ENCODE results near the gene ARPC1B. TPM values are rescaled to one million over a fixed set of nuclear protein-coding genes. Genes with fewer than 3 reads are reported as not detected.

Gene ARPC1B
- total and polyA plus RNA-seq, 3 donors from 2014 or later: 50.5 to 64.9 (median 64.6) TPM

DNA sequence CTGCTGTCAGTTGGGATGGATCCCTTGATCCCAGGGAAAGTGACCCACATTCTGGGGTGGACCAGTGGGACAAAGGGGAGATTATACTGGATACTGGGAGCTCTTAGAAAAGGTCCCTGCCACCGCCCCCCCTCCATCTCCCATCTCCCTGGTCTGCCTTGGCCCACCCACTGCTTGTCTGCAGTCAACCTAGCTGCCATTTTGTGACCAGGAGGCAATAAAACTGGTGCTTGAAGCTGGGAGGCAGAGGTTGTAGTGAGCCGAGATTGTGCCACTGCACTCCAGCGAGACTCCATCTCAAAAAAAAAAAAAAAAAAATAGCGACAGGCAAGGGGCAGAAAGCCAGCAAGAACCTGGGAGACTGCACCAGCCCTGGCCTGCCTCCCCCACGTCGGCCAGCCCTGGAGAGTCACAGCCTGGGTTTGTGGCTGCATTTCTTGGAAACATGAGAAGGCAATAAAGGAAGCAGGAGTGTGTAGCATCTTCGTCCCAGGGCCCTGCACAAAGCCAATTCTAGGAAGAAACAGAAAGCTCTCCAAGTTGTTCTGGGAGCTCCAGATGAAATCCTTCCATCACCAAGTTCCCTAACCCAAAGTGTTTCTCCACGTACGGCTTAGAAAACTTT, 4.7 kb upstream of the ARPC1B start:
- WGBS, 2 donors: 43% methylated on average over 9 of the region's 9 CpGs
- H3K9me3 ChIP-seq: no peaks in the 10 kb centered on the region
- no peak overlapping the region for H3K4me3 ChIP-seq
- no peaks in the 10 kb centered on the region for H3K36me3 ChIP-seq (ENCODE audit: low read depth, missing control alignments)
- no peaks in the 10 kb centered on the region for H3K27me3 ChIP-seq
- intact Hi-C loops (cut with DNase I; ENCODE audit: low total_unique reads): no loop called here
- peaks cover 13% of the 10 kb centered on the region for H3K4me1 ChIP-seq
- peak overlapping the region in 1 of 2 donors; percentile 36 for H3K27ac ChIP-seq
- TF ChIP-seq, protein P1, sequence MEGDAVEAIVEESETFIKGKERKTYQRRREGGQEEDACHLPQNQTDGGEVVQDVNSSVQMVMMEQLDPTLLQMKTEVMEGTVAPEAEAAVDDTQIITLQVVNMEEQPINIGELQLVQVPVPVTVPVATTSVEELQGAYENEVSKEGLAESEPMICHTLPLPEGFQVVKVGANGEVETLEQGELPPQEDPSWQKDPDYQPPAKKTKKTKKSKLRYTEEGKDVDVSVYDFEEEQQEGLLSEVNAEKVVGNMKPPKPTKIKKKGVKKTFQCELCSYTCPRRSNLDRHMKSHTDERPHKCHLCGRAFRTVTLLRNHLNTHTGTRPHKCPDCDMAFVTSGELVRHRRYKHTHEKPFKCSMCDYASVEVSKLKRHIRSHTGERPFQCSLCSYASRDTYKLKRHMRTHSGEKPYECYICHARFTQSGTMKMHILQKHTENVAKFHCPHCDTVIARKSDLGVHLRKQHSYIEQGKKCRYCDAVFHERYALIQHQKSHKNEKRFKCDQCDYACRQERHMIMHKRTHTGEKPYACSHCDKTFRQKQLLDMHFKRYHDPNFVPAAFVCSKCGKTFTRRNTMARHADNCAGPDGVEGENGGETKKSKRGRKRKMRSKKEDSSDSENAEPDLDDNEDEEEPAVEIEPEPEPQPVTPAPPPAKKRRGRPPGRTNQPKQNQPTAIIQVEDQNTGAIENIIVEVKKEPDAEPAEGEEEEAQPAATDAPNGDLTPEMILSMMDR (IDR thresholded peaks at IDR 0.05): no peak
- no peak for TF ChIP-seq POLR2A (IDR thresholded peaks at IDR 0.05)
- peak; percentile 61 for DNase-seq

DNA sequence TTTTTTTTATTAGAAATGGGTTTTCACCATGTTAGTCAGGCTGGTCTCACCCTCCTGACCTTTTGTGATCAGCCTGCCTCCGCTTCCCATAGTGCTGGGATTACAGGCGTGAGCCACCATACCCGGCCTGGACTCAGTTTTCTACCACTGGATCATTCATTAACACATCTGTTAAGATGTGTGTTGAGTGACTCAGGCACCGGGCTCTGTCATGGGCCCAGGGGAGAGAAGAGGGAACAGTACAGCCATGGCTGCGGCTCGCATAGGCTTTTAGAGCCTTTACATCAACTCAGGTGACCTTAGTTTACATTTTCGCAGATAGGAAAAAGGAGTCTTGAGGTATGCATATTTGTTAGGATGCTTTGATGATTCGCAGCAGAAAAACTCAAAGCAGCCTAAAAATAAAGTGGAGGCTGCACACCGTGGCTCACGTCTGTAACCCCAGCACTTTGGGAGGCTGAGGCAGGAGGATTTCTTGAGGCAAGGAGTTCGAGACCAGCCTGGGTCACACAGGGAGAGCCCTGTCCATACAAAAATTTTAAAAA, 3.1 kb upstream of the ARPC1B start:
- no peak for DNase-seq
- Histone ChIP-seq H3K27ac (no peak overlapping the region), H3K4me1 (peaks cover 13% of the 10 kb centered on the region), H3K9me3 (no peaks in the 10 kb centered on the region), H3K27me3 (no peaks in the 10 kb centered on the region), H3K36me3 (ENCODE audit: low read depth, missing control alignments) (no peaks in the 10 kb centered on the region), H3K4me3 (no peak overlapping the region)
- WGBS, 2 donors: 92 to 94% methylated on average over 11 of the region's 11 CpGs
- intact Hi-C loops (cut with DNase I; ENCODE audit: low total_unique reads): no loop called here
- TF ChIP-seq, protein P1 (IDR thresholded peaks at IDR 0.05): no peak
- no peak for TF ChIP-seq POLR2A (IDR thresholded peaks at IDR 0.05)

GRCh38 chr7:99372275-99373090, 2.0 kb upstream of the ARPC1B start:
- H3K27ac ChIP-seq: peak overlapping the region; percentile 24 to 61
- WGBS, 2 donors: 32 to 42% methylated on average over 16 to 21 of the region's 21 CpGs
- TF ChIP-seq, protein P1 (IDR thresholded peaks at IDR 0.05): no peak
- no peak for TF ChIP-seq POLR2A (IDR thresholded peaks at IDR 0.05)

DNA sequence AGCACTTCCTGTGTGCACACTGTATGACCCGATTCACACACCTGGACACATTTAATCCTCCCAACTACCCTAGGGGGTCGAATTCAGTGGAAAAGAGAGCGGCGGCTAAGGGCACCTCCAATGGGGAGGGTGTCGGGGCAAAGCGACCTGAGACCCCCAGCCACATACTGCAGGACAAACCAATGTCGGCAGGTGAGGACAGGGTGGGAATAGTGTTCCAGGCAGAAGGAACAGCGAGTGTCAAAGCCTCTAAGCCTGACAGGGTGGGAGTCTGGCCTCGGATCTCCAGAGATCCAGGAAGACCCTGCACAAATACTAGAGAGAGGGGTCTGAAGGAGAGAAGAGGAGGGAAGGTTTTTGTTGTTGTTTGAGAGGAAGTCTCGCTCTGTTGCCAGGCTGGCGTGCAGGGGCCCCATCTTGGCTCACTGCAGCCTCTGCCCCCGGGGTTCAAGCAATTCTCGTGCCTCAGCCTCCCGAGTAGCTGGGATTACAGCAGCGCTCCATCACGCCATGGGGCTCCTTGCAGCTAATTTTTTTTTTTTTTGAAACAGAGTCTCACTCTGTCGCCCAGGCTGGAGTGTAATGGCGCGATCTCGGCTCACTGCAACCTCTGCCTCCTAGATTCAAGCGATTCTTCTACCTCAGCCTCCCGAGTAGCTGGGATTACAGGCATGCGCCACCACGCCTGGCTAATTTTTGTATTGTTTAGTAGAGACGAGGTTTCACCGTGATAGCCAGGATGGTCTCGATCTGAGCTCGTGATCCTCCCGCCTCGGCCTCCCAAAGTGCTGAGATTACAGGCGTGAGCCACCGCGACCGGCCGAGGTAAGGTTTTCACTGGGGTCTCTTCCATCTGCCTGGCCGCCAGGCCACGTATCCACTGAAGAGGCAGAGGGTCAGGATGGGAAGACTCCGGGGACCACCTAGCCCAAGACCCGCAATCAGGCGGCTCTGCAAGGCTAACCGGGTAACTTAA, 1.2 kb upstream of the ARPC1B start:
- H3K4me1 ChIP-seq: peaks cover 13% of the 10 kb centered on the region
- WGBS, 2 donors: 64 to 66% methylated on average over 39 to 41 of the region's 41 CpGs
- no peaks in the 10 kb centered on the region for H3K9me3 ChIP-seq
- intact Hi-C loops (cut with DNase I; ENCODE audit: low total_unique reads): no loop called here
- H3K36me3 ChIP-seq (ENCODE audit: low read depth, missing control alignments): no peaks in the 10 kb centered on the region
- DNase-seq: no peak
- H3K4me3 ChIP-seq: peak overlapping the region; percentile 77 to 87
- no peaks in the 10 kb centered on the region for H3K27me3 ChIP-seq
- TF ChIP-seq, protein P1 (IDR thresholded peaks at IDR 0.05): no peak
- no peak for TF ChIP-seq POLR2A (IDR thresholded peaks at IDR 0.05)
- H3K27ac ChIP-seq: peak overlapping the region; percentile 61 to 81

More at GRCh38 chr7:99372275-99373090, 2.0 kb upstream of the ARPC1B start:
- peak; percentile 86 for DNase-seq
- no peaks in the 10 kb centered on the region for H3K36me3 ChIP-seq (ENCODE audit: low read depth, missing control alignments)
- H3K9me3 ChIP-seq: no peaks in the 10 kb centered on the region
- intact Hi-C loops (cut with DNase I; ENCODE audit: low total_unique reads): no loop called here
- H3K4me1 ChIP-seq: peaks cover 13% of the 10 kb centered on the region
- H3K4me3 ChIP-seq: no peak overlapping the region
- no peaks in the 10 kb centered on the region for H3K27me3 ChIP-seq
